HL-60 (cell line): ENCODE results near the gene SHH.
"Not testable (repeated sequence)": the region's sequence is repeated elsewhere in the genome, so short reads cannot be mapped to it uniquely, and the experiment has no call there.

Experiments used
- DNase-seq, 2 experiments: peaks; one replicate each; pipeline ENCODE4 v3.0.0-alpha.2; 2010 to 2020; ENCODE audit warnings: low read depth in 1 of 2, low spot score in 1 of 2
- H3K27ac ChIP-seq: fragments of 250-450 bp; sonication (Bioruptor Pico); replicated peaks from 2 replicates; pipeline ENCODE4 v1.5.1; 2020; ENCODE audit warnings: mild to moderate bottlenecking, moderate library complexity
- H3K27me3 ChIP-seq: fragments of 250-450 bp; sonication (Bioruptor Pico); 2 replicates; pipeline ENCODE4 v1.5.1; 2021; ENCODE audit warnings: mild to moderate bottlenecking, moderate library complexity; ENCODE audit not compliant: insufficient read depth, poor library complexity, severe bottlenecking
- H3K4me3 ChIP-seq: replicated peaks from 2 replicates; pipeline ENCODE4 v1.5.1; 2011; ENCODE audit warnings: mild to moderate bottlenecking, control low read depth, low read length; ENCODE audit not compliant: insufficient read depth
- CTCF ChIP-seq: IDR thresholded peaks from one replicate; pipeline ENCODE4 v1.5.1; 2011; ENCODE audit warnings: low read length, control low read depth, inconsistent platforms; ENCODE audit not compliant: insufficient read depth
- GABPA ChIP-seq: IDR thresholded peaks from 2 replicates; pipeline ENCODE4 v1.6.1; 2012; ENCODE audit warnings: low read depth
- POLR2AphosphoS5 ChIP-seq: IDR thresholded peaks from 2 replicates; pipeline ENCODE4 v1.6.1; 2012; ENCODE audit warnings: low read depth
- REST ChIP-seq: IDR thresholded peaks from 2 replicates; pipeline ENCODE4 v1.6.1; 2012; ENCODE audit warnings: low read depth; ENCODE audit not compliant: insufficient replicate concordance
- SPI1 ChIP-seq: IDR thresholded peaks from 2 replicates; pipeline ENCODE4 v1.6.1; 2012; ENCODE audit warnings: low read depth, mild to moderate bottlenecking, borderline replicate concordance

Gene SHH

DNA sequence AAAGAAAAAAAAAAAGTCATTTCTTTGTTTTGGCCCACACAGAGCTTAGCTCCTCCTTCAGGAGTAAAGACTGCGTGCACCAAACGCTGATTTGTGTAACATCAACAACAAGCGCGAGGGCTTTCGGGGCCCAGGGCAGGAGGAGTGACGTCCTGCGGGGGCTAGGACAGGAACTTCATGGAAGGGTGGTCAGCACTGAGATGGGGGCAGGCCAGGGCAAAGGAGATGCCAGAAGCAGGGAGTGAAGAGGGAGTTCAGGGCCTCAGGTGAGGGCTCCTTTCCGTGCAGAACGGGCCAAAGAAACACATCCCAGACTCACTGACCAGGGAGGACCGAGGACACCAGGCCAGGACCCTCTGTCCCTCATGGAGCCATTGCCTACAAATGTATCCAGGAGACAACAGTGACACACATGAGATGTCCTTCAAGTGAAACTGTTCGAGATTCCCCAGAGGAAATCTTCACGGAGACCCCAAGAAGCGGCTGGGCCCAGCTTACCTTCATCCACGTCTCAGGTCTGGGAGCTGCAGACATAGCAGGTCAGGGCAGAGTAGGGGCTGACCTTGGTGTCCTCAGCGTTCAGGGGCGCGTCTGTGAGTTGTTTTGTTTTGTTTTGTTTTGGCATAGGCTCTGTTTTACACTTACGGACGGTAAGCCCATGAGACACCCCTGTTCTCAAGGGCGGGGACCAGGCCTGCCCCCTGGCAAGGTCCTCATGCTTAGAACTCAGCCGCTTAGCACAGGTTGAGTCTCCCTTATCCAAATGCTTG lies 30.4 kb upstream of the SHH start:
- DNase-seq: no peak
- H3K27me3 ChIP-seq: peaks cover 3% of the 10 kb centered on the region
- no peak overlapping the region for H3K27ac ChIP-seq
- no peak for TF ChIP-seq GABPA
- TF ChIP-seq SPI1: no peak
- TF ChIP-seq POLR2AphosphoS5: no peak
- H3K4me3 ChIP-seq: no peak overlapping the region

GRCh38 chr7:155840909-155841308 lies 28.6 kb upstream of the SHH start:
- Histone ChIP-seq H3K27me3 (peaks cover 3% of the 10 kb centered on the region), H3K4me3 (no peak overlapping the region), H3K27ac (no peak overlapping the region)
- no peak for DNase-seq
- TF ChIP-seq POLR2AphosphoS5 (no peak), SPI1 (no peak), GABPA (no peak), CTCF (no peak), REST (no peak)

DNA sequence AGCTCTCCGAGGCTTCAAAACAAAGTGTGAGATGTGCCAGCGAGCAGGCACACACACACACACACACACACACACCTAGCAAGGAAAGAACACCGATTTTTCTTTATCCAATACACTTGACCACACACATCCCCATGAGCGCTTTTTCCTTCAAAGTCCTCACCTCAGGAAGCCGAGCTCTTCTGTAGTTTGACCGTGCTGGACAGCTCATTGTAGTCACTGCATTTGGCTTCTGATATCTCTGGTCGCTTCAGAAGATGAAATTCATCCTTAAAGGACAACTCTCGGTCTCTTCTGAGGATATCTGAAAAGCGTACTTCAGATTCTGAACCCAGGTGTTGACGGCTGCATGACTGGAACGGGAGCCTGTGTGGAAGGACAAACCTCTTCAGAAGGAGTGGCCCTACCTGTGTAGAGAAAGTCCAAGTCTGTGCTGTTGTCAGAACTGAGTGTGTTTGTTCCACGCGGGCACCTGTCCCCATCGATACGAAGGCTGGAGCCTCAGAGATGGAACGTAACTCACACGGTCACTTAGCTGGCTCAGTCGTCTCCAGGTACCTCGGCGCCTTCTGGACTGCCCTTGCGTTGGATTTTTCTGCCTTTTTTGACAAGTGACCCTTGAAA lies 28.1 kb upstream of the SHH start:
- no peak overlapping the region for H3K4me3 ChIP-seq
- no peak overlapping the region for H3K27ac ChIP-seq
- TF ChIP-seq POLR2AphosphoS5: no peak
- no peak for TF ChIP-seq REST
- no peak for TF ChIP-seq SPI1
- no peak for TF ChIP-seq GABPA
- TF ChIP-seq CTCF: no peak
- peaks cover 3% of the 10 kb centered on the region for H3K27me3 ChIP-seq
- no peak for DNase-seq

DNA sequence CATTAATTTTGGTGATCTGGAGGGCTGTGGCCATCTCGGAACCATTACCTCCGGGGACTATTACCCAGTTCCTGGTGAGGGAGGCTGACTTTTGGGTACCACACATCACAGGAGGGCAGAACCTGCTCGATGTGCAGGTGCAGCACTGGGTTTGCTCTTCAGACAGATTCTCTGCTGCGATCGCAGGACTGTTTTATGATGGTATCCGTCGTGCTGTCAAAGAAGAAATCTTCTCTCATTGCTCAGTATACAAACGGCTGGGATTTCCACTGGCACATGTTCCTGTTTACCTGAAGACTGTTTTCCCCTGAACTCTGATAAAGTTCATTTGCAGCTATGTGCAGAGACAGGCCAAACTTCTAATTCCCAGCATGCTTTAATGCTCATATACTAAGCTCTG lies 27.2 kb upstream of the SHH start:
- peaks cover 3% of the 10 kb centered on the region for H3K27me3 ChIP-seq
- H3K4me3 ChIP-seq: no peak overlapping the region
- no peak for DNase-seq
- no peak overlapping the region for H3K27ac ChIP-seq
- TF ChIP-seq REST (no peak), POLR2AphosphoS5 (no peak), SPI1 (no peak), CTCF (no peak), GABPA (no peak)

DNA sequence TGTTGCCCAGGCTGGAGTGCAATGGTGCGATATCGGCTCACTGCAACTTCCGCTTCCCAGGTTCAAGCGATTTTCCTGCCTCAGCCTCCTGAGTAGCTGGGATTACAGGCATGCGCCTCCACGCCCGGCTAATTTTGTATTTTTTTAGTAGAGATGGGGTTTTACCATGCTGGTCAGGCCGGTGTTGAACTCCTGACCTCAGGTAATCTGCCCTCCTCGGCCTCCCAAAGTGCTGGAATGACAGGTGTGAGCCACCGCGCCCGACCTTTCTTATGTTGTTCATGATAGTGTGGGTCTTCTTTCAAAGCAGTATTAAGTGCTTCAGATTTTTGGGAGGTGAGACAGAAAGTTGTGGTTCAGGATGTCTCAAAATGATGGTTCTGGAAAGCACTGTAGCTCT lies 26.0 kb upstream of the SHH start:
- H3K4me3 ChIP-seq, H3K27me3 ChIP-seq, H3K27ac ChIP-seq, DNase-seq: not testable (repeated sequence)
